IMR-90 (cell line): ENCODE results near the gene EYS. TPM values are rescaled to one million over a fixed set of nuclear protein-coding genes. Genes with fewer than 3 reads are reported as not detected.

ENCODE experiments used
- ATAC-seq: fragments of 200-7000 bp; cut with Tn5 transposase; 2 replicates; pipeline ENCODE4 v1.9.1; 2020; ENCODE audit warnings: low read depth, mild to moderate bottlenecking, moderate library complexity
- BruUV-seq: library from RNA; stranded (reverse); fragments of 400-500 nt; replicated peaks from 2 replicates; lab custom pipeline; 2021; lab: Mats Ljungman, UMichigan
- CTCF ChIA-PET: fragments of 300-600 bp; formaldehyde crosslinking; extraction: SDS; loops from one replicate; lab custom pipeline; 2021; ENCODE audit warnings: antibody characterized with exemption; lab: Yijun Ruan, JAX
- POLR2A ChIA-PET: fragments of 300-600 bp; sonication (Branson Sonifier 250); formaldehyde crosslinking; loops from one replicate; lab custom pipeline; 2022; ENCODE audit warnings: antibody characterized with exemption; ENCODE audit not compliant: unreplicated experiment; lab: Charles Lee
- DNase-seq: peaks from one replicate; pipeline ENCODE4 v3.0.0; 2013
- H2AFZ ChIP-seq: replicated peaks from 2 replicates; pipeline ENCODE3; 2013; ENCODE audit warnings: low read length, mild to moderate bottlenecking; ENCODE audit not compliant: poor library complexity
- H2AK5ac ChIP-seq: 2 replicates; pipeline ENCODE4 v1.6.1; 2013; ENCODE audit warnings: low read depth, low read length, inconsistent platforms
- H2AK9ac ChIP-seq: replicated peaks from 2 replicates; pipeline ENCODE3; 2013; ENCODE audit warnings: mild to moderate bottlenecking, low read depth, low read length, moderate library complexity; ENCODE audit not compliant: poor library complexity
- H2BK120ac ChIP-seq: 2 replicates; pipeline ENCODE4 v1.6.1; 2013; ENCODE audit warnings: low read depth, low read length, inconsistent platforms
- H2BK15ac ChIP-seq: 3 replicates; pipeline ENCODE4 v1.6.1; 2013; ENCODE audit warnings: low read depth, low read length, inconsistent platforms
- H2BK20ac ChIP-seq: 2 replicates; pipeline ENCODE4 v1.6.1; 2013; ENCODE audit warnings: low read depth, mild to moderate bottlenecking, inconsistent platforms, low read length, moderate library complexity
- H2BK5ac ChIP-seq: 2 replicates; pipeline ENCODE4 v1.6.1; 2013; ENCODE audit warnings: mild to moderate bottlenecking, low read depth, low read length, inconsistent platforms; ENCODE audit not compliant: poor library complexity, severe bottlenecking
- H3K14ac ChIP-seq: replicated peaks from 2 replicates; pipeline ENCODE4 v1.6.1; 2013; ENCODE audit warnings: low read depth, low read length, inconsistent platforms
- H3K18ac ChIP-seq: 2 replicates; pipeline ENCODE4 v1.6.1; 2013; ENCODE audit warnings: low read depth, low read length, control low read depth
- H3K23ac ChIP-seq: 2 replicates; pipeline ENCODE4 v1.6.1; 2013; ENCODE audit warnings: low read depth, low read length, inconsistent platforms
- H3K27ac ChIP-seq: 2 replicates; pipeline ENCODE4 v1.5.1; 2013; ENCODE audit warnings: mild to moderate bottlenecking, control low read depth, low read length; ENCODE audit not compliant: insufficient read depth
- H3K27me3 ChIP-seq: 2 replicates; pipeline ENCODE4 v1.6.1; 2013; ENCODE audit warnings: low read length; ENCODE audit not compliant: control insufficient read depth, insufficient read depth
- H3K36me3 ChIP-seq: 2 replicates; pipeline ENCODE4 v1.6.1; 2013; ENCODE audit warnings: low read length, mixed read lengths; ENCODE audit not compliant: control insufficient read depth, insufficient read depth
- H3K4ac ChIP-seq: 2 replicates; pipeline ENCODE4 v1.6.1; 2013; ENCODE audit warnings: low read depth, low read length, inconsistent platforms
- H3K4me1 ChIP-seq: 2 replicates; pipeline ENCODE4 v1.6.1; 2013; ENCODE audit warnings: low read length, mixed read lengths; ENCODE audit not compliant: control insufficient read depth, insufficient read depth
- H3K4me2 ChIP-seq: 2 replicates; pipeline ENCODE4 v1.6.1; 2013; ENCODE audit warnings: low read depth, mild to moderate bottlenecking, control low read depth, low read length, moderate library complexity
- H3K4me3 ChIP-seq: 2 replicates; pipeline ENCODE4 v1.5.1; 2013; ENCODE audit warnings: low read depth, mild to moderate bottlenecking, control low read depth, low read length, moderate library complexity; ENCODE audit not compliant: insufficient read depth
- H3K56ac ChIP-seq: 2 replicates; pipeline ENCODE4 v1.6.1; 2013; ENCODE audit warnings: low read length, inconsistent platforms; ENCODE audit not compliant: insufficient read depth; ENCODE audit errors: extremely low read depth
- H3K79me1 ChIP-seq, 2 experiments: 2 replicates each; pipeline ENCODE4 v1.6.1; 2013; ENCODE audit warnings: low read length in 2 of 2, inconsistent platforms in 1 of 2, low read depth in 1 of 2
- H3K9ac ChIP-seq: 2 replicates; pipeline ENCODE4 v1.6.1; 2013; ENCODE audit warnings: low read depth, low read length, control low read depth
- H3K9me1 ChIP-seq: 2 replicates; pipeline ENCODE4 v1.6.1; 2013; ENCODE audit warnings: low read length, inconsistent platforms; ENCODE audit not compliant: insufficient read depth
- H3K9me3 ChIP-seq: 2 replicates; pipeline ENCODE4 v1.6.1; 2013; ENCODE audit warnings: low read length; ENCODE audit not compliant: control insufficient read depth, insufficient read depth
- H4K20me1 ChIP-seq: 2 replicates; pipeline ENCODE4 v1.6.1; 2013; ENCODE audit warnings: low read length, inconsistent platforms; ENCODE audit not compliant: insufficient read depth
- H4K5ac ChIP-seq: 2 replicates; pipeline ENCODE4 v1.6.1; 2013; ENCODE audit warnings: mild to moderate bottlenecking, low read depth, low read length, control low read depth
- H4K8ac ChIP-seq, 2 experiments: 2 replicates each; pipeline ENCODE4 v1.6.1; 2013; ENCODE audit warnings: low read depth in 2 of 2, low read length in 2 of 2, control low read depth in 1 of 2, inconsistent platforms in 1 of 2
- H4K91ac ChIP-seq: 2 replicates; pipeline ENCODE4 v1.6.1; 2013; ENCODE audit warnings: low read depth, low read length, inconsistent platforms; ENCODE audit not compliant: insufficient read depth
- BHLHE40 ChIP-seq: fragments of 150-350 bp; IDR thresholded peaks from 2 replicates; pipeline ENCODE4 v1.6.1; 2016; ENCODE audit warnings: mild to moderate bottlenecking, low read depth, low read length
- CEBPB ChIP-seq: IDR thresholded peaks from 2 replicates; pipeline ENCODE4 v1.6.1; 2012; ENCODE audit warnings: low read depth, low read length, improper control_type of control experiment
- CHD1 ChIP-seq: IDR thresholded peaks from 2 replicates; pipeline ENCODE4 v1.6.1; 2012; ENCODE audit warnings: low read depth, low read length, improper control_type of control experiment
- FOS ChIP-seq: fragments of 150-350 bp; IDR thresholded peaks from 2 replicates; pipeline ENCODE4 v1.6.1; 2016; ENCODE audit warnings: low read depth, low read length
- MAFK ChIP-seq: IDR thresholded peaks from 2 replicates; pipeline ENCODE4 v1.6.1; 2012; ENCODE audit warnings: low read depth, low read length, improper control_type of control experiment
- MAZ ChIP-seq: IDR thresholded peaks from 2 replicates; pipeline ENCODE4 v1.6.1; 2012; ENCODE audit warnings: low read depth, mild to moderate bottlenecking, low read length, improper control_type of control experiment, moderate library complexity, borderline replicate concordance
- MXI1 ChIP-seq: IDR thresholded peaks from 2 replicates; pipeline ENCODE4 v1.6.1; 2012; ENCODE audit warnings: low read depth, mild to moderate bottlenecking, low read length, moderate library complexity, borderline replicate concordance
- NFE2L2 ChIP-seq: fragments of 150-350 bp; IDR thresholded peaks from 2 replicates; pipeline ENCODE4 v1.6.1; 2016; ENCODE audit warnings: low read depth, mild to moderate bottlenecking, low read length
- POLR2A ChIP-seq: IDR thresholded peaks from 2 replicates; pipeline ENCODE4 v1.6.1; 2012; ENCODE audit warnings: mild to moderate bottlenecking, low read depth, low read length
- RAD21 ChIP-seq: IDR thresholded peaks from 2 replicates; pipeline ENCODE4 v1.6.1; 2012; ENCODE audit warnings: low read length, improper control_type of control experiment
- RCOR1 ChIP-seq: IDR thresholded peaks from 2 replicates; pipeline ENCODE4 v1.6.1; 2012; ENCODE audit warnings: mild to moderate bottlenecking, low read length, improper control_type of control experiment; ENCODE audit not compliant: insufficient replicate concordance
- RFX5 ChIP-seq: IDR thresholded peaks from 2 replicates; pipeline ENCODE4 v1.8.0; 2012; ENCODE audit warnings: low read depth, mild to moderate bottlenecking, low read length, moderate library complexity
- SMC3 ChIP-seq: fragments of 150-350 bp; IDR thresholded peaks from 2 replicates; pipeline ENCODE4 v1.6.1; 2016; ENCODE audit warnings: low read depth, mild to moderate bottlenecking, antibody characterized with exemption, low read length, moderate library complexity
- dilution Hi-C: fragments of 300-500 bp; cut with HindIII; formaldehyde crosslinking; loops from one replicate; pipeline ENCODE4 v1.14.3; 2018; ENCODE audit warnings: low sequenced_read_pairs; ENCODE audit not compliant: unreplicated experiment
- in situ Hi-C: fragments of 300-500 bp; cut with MboI; formaldehyde crosslinking; loops from 3 replicates; pipeline ENCODE4 v1.14.3; 2019; ENCODE audit warnings: low sequenced_read_pairs, inconsistent platforms, mixed read lengths
- intact Hi-C: fragments of 100-400 bp; cut with micrococcal nuclease; formaldehyde crosslinking; loops from 2 replicates; pipeline ENCODE4 v1.10.0; 2022
- polyA plus RNA-seq, 3 experiments: library from polyadenylated mRNA; depleted of rRNA; stranded (reverse); fragments of >200 nt; gene quantifications; 2 replicates each; pipeline ENCODE4 v1.2.3, GENCODE V29; 2012; ENCODE audit warnings: low replicate concordance in 1 of 3
- total RNA-seq: library from RNA; depleted of rRNA; stranded (reverse); fragments of >200 nt; gene quantifications from 2 replicates; pipeline ENCODE4 v1.2.3, GENCODE V29; 2012
- TF ChIP-seq, protein P1 (sequence below): conservative IDR thresholded peaks from 2 replicates; pipeline ENCODE4 v1.5.1; 2012; ENCODE audit warnings: mild to moderate bottlenecking, low read depth, low read length, improper control_type of control experiment
- TF ChIP-seq, protein P2 (sequence below): fragments of 150-350 bp; IDR thresholded peaks from 2 replicates; pipeline ENCODE4 v1.6.1; 2016; ENCODE audit warnings: low read depth, mild to moderate bottlenecking, low read length, moderate library complexity, borderline replicate concordance
- TF ChIP-seq, protein P3 (sequence below): fragments of 150-350 bp; IDR thresholded peaks from 2 replicates; pipeline ENCODE4 v1.6.1; 2017; ENCODE audit warnings: mild to moderate bottlenecking, antibody characterized with exemption, low read length, low read depth

EYS gene
- total and polyA plus RNA-seq, 2 of the 4 experiments (the other 2 are of a cell fraction) = under 0.01 TPM; not detected in 1

DNA sequence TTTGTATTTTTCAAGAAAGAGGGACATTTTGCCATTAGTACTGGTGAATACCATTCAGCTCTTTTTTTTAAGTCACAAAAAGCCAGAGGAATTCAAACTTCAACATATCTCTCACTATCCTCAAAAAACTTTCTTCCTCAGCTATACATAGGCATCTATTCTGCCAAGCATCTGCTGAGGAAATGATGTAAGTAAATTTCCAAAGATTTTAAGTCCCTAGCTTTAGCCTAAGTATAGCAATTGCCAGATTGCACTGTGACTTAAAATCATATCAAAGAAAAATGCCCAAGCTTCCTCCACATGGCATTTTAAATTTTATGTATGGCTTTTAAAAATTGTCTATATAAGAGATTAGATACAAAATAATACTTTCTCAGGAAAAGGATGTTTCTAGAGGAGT, 237.4 kb downstream of the EYS start:
- no peak overlapping the region for H4K91ac ChIP-seq
- H4K8ac ChIP-seq = no peak overlapping the region
- H3K9me3 ChIP-seq = peaks cover 2% of the 10 kb centered on the region; the same call in 1 of the 2 replicates
- ChIA-PET POLR2A (no interaction called here), CTCF (no interaction called here)
- BruUV-seq = no TSS peak
- no peak overlapping the region for H2AK5ac ChIP-seq
- H4K20me1 ChIP-seq = no peaks in the 10 kb centered on the region
- no peak overlapping the region for H3K56ac ChIP-seq
- no peak overlapping the region for H2BK20ac ChIP-seq
- in situ Hi-C loops (no loop called here), intact Hi-C loops (no loop called here), dilution Hi-C loops (no loop called here)
- H3K4me1 ChIP-seq = no peaks in the 10 kb centered on the region
- no peak for DNase-seq
- H3K27ac ChIP-seq = no peak overlapping the region
- no peaks in the 10 kb centered on the region for H3K36me3 ChIP-seq
- no peak overlapping the region for H2BK15ac ChIP-seq
- H3K4me2 ChIP-seq = no peak overlapping the region
- H3K23ac ChIP-seq = no peak overlapping the region
- H3K18ac ChIP-seq = no peak overlapping the region
- no peak overlapping the region for H3K14ac ChIP-seq
- no peak overlapping the region for H2BK120ac ChIP-seq
- H2AK9ac ChIP-seq = no peak overlapping the region
- no peaks in the 10 kb centered on the region for H3K9me1 ChIP-seq
- no peak overlapping the region for H3K4me3 ChIP-seq
- no peaks in the 10 kb centered on the region for H3K79me1 ChIP-seq
- no peak overlapping the region for H2BK5ac ChIP-seq
- H3K27me3 ChIP-seq = no peaks in the 10 kb centered on the region
- H3K4ac ChIP-seq = no peak overlapping the region
- TF ChIP-seq, protein P1, sequence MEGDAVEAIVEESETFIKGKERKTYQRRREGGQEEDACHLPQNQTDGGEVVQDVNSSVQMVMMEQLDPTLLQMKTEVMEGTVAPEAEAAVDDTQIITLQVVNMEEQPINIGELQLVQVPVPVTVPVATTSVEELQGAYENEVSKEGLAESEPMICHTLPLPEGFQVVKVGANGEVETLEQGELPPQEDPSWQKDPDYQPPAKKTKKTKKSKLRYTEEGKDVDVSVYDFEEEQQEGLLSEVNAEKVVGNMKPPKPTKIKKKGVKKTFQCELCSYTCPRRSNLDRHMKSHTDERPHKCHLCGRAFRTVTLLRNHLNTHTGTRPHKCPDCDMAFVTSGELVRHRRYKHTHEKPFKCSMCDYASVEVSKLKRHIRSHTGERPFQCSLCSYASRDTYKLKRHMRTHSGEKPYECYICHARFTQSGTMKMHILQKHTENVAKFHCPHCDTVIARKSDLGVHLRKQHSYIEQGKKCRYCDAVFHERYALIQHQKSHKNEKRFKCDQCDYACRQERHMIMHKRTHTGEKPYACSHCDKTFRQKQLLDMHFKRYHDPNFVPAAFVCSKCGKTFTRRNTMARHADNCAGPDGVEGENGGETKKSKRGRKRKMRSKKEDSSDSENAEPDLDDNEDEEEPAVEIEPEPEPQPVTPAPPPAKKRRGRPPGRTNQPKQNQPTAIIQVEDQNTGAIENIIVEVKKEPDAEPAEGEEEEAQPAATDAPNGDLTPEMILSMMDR = no peak
- TF ChIP-seq MXI1 = no peak
- no peak for TF ChIP-seq RFX5
- no peak for TF ChIP-seq CHD1
- TF ChIP-seq NFE2L2 = no peak
- TF ChIP-seq RCOR1 = no peak
- no peak for TF ChIP-seq RAD21
- TF ChIP-seq POLR2A = no peak
- no peak for TF ChIP-seq BHLHE40
- TF ChIP-seq, protein P2, sequence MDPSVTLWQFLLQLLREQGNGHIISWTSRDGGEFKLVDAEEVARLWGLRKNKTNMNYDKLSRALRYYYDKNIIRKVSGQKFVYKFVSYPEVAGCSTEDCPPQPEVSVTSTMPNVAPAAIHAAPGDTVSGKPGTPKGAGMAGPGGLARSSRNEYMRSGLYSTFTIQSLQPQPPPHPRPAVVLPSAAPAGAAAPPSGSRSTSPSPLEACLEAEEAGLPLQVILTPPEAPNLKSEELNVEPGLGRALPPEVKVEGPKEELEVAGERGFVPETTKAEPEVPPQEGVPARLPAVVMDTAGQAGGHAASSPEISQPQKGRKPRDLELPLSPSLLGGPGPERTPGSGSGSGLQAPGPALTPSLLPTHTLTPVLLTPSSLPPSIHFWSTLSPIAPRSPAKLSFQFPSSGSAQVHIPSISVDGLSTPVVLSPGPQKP = no peak
- TF ChIP-seq, protein P3, sequence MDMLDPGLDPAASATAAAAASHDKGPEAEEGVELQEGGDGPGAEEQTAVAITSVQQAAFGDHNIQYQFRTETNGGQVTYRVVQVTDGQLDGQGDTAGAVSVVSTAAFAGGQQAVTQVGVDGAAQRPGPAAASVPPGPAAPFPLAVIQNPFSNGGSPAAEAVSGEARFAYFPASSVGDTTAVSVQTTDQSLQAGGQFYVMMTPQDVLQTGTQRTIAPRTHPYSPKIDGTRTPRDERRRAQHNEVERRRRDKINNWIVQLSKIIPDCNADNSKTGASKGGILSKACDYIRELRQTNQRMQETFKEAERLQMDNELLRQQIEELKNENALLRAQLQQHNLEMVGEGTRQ = no peak
- TF ChIP-seq SMC3 = no peak
- no peak for TF ChIP-seq FOS
- no peak for TF ChIP-seq MAFK
- no peak for TF ChIP-seq MAZ
- no peak for TF ChIP-seq CEBPB
- no peak overlapping the region for H2AFZ ChIP-seq
- no peak overlapping the region for H3K9ac ChIP-seq
- no peak overlapping the region for H4K5ac ChIP-seq
- ATAC-seq = no peak
